GM12801 (cell line): ENCODE results near the gene GPC2.

ENCODE experiments used
- TF ChIP-seq, protein P1 (sequence below): IDR thresholded peaks from one replicate; pipeline ENCODE4 v1.5.1; 2011; ENCODE audit warnings: control low read depth; ENCODE audit not compliant: insufficient read length; ENCODE audit errors: extremely low read depth

Gene GPC2

DNA sequence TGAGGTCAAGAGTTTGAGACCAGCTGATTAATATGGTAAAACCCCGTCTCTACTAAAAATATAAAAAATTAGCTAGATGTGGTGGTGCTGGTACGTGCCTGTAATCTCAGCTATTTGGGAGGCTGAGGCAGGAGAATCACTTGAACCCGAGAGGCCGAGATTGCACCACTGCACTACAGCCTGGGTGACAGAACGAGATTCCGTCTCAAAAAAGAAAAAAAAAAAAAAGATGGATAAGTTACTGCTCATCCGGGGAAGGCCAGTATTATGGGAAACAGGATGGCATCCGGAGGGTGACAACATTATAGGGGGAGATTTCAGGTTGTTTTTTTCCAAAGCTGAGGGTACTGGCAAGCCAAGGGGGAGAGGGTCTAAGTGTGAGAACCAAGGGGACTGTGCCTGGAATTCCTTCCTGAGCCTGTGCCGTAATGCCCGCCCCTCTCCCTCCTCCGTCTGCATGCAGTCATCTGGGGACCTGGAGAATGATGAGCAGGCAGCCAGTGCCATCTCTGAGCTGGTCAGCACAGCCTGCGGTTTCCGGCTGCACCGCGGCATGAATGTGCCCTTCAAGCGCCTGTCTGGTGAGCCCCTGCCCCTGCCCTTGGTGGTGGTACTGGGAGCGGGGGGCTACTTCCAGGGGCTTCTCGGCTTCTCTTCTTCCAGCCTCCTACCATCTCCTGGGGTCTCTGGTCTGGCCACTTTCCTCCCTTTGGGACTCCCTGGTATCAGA is 24.1 kb downstream of the GPC2 start:
- TF ChIP-seq, protein P1, sequence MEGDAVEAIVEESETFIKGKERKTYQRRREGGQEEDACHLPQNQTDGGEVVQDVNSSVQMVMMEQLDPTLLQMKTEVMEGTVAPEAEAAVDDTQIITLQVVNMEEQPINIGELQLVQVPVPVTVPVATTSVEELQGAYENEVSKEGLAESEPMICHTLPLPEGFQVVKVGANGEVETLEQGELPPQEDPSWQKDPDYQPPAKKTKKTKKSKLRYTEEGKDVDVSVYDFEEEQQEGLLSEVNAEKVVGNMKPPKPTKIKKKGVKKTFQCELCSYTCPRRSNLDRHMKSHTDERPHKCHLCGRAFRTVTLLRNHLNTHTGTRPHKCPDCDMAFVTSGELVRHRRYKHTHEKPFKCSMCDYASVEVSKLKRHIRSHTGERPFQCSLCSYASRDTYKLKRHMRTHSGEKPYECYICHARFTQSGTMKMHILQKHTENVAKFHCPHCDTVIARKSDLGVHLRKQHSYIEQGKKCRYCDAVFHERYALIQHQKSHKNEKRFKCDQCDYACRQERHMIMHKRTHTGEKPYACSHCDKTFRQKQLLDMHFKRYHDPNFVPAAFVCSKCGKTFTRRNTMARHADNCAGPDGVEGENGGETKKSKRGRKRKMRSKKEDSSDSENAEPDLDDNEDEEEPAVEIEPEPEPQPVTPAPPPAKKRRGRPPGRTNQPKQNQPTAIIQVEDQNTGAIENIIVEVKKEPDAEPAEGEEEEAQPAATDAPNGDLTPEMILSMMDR = no peak

DNA sequence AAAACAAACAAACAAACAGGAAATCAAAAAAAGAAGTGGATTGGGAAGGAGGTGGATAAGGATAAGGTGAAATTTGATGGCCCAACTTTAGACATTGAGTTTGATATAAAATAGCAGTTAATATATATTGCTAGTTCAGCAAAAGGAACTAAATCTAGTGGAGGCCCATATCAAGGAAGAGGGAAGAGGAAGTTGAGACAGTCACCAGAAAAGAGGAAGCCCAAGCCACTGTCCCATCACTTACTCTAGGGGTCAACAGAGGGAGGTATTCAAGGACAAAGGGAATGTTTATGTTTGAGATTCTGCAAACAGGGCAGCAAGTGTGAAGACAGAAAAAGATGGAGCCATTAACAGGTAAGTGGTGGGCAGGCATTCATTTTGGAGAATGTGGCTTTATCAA is 24.8 kb downstream of the GPC2 start:
- TF ChIP-seq, protein P1 = no peak

DNA sequence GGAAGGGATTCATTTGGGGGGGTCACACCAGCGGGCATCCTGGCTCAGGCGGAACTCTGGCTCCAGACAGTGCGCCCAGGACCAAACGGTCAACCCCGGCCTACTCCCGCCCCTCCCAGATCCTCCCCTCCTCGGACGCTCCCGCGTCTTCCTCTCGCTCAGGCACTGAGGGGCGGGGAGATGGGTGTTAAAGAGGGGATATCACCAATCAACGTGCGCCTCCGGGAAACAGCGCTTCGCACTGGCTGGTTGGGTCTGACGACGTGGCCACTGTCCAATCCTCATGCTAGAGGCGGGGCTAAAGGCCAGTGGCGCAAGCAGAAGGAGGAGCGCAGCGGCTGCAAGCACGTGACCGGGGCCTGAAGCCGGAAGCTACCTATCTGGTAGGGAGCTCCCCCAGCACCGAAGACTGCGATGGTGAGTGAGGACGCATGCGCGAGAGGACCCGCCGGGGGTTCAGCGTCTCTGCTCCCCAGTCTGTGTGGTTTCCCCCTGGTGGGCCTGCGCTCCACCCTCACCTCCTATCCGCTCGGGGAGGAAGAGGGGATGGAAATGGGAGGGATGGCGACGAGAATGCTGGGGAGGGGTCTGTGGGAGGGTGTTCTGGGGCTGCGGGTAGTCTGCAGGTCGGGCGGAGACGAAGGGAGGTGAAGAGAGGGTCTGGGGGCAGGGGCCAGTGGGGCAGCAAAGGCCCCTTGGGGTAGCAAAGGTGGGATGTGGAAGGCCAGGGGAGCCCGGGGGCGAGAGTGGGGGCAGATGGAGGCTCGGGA is 28.4 kb downstream of the GPC2 start, which contains the start of gene LAMTOR4:
LAMTOR4 (plus strand) TSS at position 360 of the 770 bp plus-strand sequence; CDS start at position 415, 55 bp downstream.
- TF ChIP-seq, protein P1 = no peak

DNA sequence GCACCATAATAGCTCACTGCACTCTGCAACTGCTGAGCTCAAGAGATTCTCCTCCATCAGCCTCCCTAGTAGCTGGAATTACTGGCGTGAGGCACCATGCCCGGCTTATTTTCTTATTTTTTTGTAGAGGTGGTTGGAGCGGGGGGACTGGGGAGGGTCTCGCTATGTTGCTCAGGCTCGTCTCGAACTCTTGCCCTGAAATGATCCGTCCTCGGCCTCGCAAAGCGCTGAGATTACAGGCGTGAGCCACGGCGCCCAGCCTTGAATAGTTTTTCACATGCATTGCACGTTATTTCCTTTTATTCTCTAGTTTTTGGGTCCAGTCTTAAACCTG is 29.0 kb downstream of the GPC2 start:
- TF ChIP-seq, protein P1 = no peak

DNA sequence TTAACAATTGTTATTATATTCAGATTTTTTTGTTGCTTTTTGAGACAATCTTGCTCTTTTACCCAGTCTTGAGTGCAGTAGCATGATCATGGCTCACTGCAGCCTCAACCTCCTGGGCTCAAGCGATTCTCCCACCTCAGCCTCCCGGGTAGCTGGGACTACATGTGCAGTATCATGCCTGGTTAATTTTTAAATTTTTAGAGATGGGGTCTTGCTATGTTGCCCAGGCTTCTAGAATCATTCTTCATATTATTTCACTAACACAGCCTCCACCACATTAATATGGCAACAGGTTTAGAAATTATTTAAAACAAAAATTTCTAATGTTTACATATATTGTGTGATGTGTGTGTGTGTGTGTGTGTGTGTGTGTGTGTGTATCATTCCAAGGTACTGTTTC is 29.9 kb downstream of the GPC2 start:
- TF ChIP-seq, protein P1 = no peak

DNA sequence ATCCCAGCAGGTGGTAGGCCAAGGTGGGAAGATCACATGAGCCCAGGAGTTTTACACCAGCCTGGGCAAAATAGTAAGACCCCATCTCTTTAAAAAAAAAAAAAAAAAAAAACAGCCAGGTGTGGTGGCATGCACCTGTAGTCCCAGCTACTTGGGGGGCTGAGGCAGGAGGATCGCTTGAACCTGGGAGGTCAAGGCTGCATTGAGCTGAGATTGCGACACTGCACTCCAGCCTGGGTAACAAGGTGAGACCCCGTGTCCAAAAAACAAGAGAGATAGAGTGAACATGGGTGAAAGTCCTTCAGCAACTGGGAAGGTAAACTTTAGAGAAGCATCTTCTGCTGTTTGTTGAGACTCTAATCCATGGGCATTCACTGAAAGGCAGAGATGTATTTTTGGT is 34.7 kb downstream of the GPC2 start:
- TF ChIP-seq, protein P1 = no peak

DNA sequence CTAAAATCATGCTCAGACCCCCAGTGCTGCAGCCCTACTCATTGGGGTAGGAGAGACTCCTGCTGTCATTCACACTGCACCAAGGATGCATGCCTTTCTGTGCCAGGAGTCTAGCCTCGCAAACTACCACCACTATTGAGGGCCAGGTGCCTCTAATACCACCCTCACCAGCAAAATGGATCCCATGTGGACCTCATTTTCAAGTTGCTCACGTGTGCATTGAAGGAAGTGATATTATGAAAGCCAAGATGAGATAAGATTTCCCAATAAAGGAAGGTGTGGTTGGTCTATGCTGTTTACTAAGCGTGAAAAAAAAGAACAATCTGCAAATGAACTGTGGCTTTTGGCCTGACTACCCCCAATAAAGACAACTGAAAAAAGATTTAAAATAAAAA is 35.6 kb downstream of the GPC2 start:
- TF ChIP-seq, protein P1 = no peak
